Neuronal stem cell (in vitro differentiated cells): ENCODE data around the gene BRI3.

ENCODE experiments used
- DNase-seq: peaks from one replicate; pipeline ENCODE4 v3.0.0-alpha.2; 2013; ENCODE audit warnings: low spot score
- H2AFZ ChIP-seq: one replicate; pipeline ENCODE4 v1.6.1; 2013; ENCODE audit warnings: mild to moderate bottlenecking, low read length, inconsistent platforms
- H2AK5ac ChIP-seq: 2 replicates; pipeline ENCODE4 v1.6.1; 2013; ENCODE audit warnings: low read depth, mild to moderate bottlenecking, inconsistent platforms, low read length, moderate library complexity, mixed read lengths
- H2BK120ac ChIP-seq: 2 replicates; pipeline ENCODE4 v1.6.1; 2013; ENCODE audit warnings: low read depth, mild to moderate bottlenecking, inconsistent platforms, low read length, moderate library complexity, mixed read lengths
- H2BK12ac ChIP-seq: one replicate; pipeline ENCODE4 v1.6.1; 2013; ENCODE audit warnings: low read length, inconsistent platforms
- H2BK15ac ChIP-seq: 2 replicates; pipeline ENCODE4 v1.6.1; 2013; ENCODE audit warnings: mild to moderate bottlenecking, low read length, inconsistent platforms, mixed read lengths
- H2BK5ac ChIP-seq: one replicate; pipeline ENCODE4 v1.6.1; 2013; ENCODE audit warnings: inconsistent platforms, mild to moderate bottlenecking, low read length, moderate library complexity
- H3K14ac ChIP-seq: one replicate; pipeline ENCODE4 v1.6.1; 2013; ENCODE audit warnings: low read length, inconsistent platforms
- H3K18ac ChIP-seq: 2 replicates; pipeline ENCODE4 v1.6.1; 2013; ENCODE audit warnings: low read length, inconsistent platforms
- H3K23ac ChIP-seq: 2 replicates; pipeline ENCODE4 v1.6.1; 2013; ENCODE audit warnings: low read depth, mild to moderate bottlenecking, mixed read lengths, low read length, inconsistent platforms; ENCODE audit not compliant: poor library complexity
- H3K27ac ChIP-seq: replicated peaks from 3 replicates; pipeline ENCODE4 v1.5.1; 2013; ENCODE audit warnings: low read length, inconsistent platforms
- H3K27me3 ChIP-seq, 3 experiments: 2 replicates each; pipeline ENCODE4 v1.6.1; 2013; ENCODE audit warnings: low read length in 3 of 3, mild to moderate bottlenecking in 2 of 3, inconsistent platforms in 1 of 3, low read depth in 1 of 3, mixed read lengths in 1 of 3, moderate library complexity in 1 of 3; ENCODE audit not compliant: control insufficient read depth in 3 of 3, insufficient read depth in 3 of 3
- H3K36me3 ChIP-seq, 2 donors: replicated peaks in 1 of 2; 2 replicates each; pipeline ENCODE4 v1.6.1; 2013; ENCODE audit warnings: low read length in 2 of 2; ENCODE audit not compliant: control insufficient read depth in 2 of 2, insufficient read depth in 2 of 2
- H3K4ac ChIP-seq: 2 replicates; pipeline ENCODE4 v1.6.1; 2013; ENCODE audit warnings: inconsistent platforms, mild to moderate bottlenecking, low read length, moderate library complexity
- H3K4me1 ChIP-seq, 2 donors: 1 replicate in 1 of 2; 2 replicates in 1 of 2; pipeline ENCODE4 v1.6.1; 2013; ENCODE audit warnings: low read length in 2 of 2, low read depth in 1 of 2; ENCODE audit not compliant: control insufficient read depth in 2 of 2, insufficient read depth in 1 of 2
- H3K4me2 ChIP-seq: one replicate; pipeline ENCODE4 v1.6.1; 2013; ENCODE audit warnings: mild to moderate bottlenecking, low read length, inconsistent platforms; ENCODE audit not compliant: insufficient read depth, poor library complexity, severe bottlenecking
- H3K4me3 ChIP-seq, 2 donors: 2 replicates each; pipeline ENCODE4 v1.5.1; 2013; ENCODE audit warnings: low read length in 2 of 2, mild to moderate bottlenecking in 2 of 2, inconsistent platforms in 1 of 2, moderate library complexity in 1 of 2
- H3K79me1 ChIP-seq: one replicate; pipeline ENCODE4 v1.6.1; 2013; ENCODE audit warnings: low read depth, mild to moderate bottlenecking, inconsistent platforms, low read length, moderate library complexity
- H3K9ac ChIP-seq: one replicate; pipeline ENCODE4 v1.6.1; 2013; ENCODE audit warnings: mild to moderate bottlenecking, low read depth, low read length, inconsistent platforms; ENCODE audit not compliant: poor library complexity
- H3K9me3 ChIP-seq, 2 donors: replicated peaks in 1 of 2; 2 replicates each; pipeline versions ENCODE3 to v1.6.1; 2013; ENCODE audit warnings: low read length in 2 of 2, mild to moderate bottlenecking in 2 of 2, inconsistent platforms in 1 of 2, low read depth in 1 of 2, mixed read lengths in 1 of 2, moderate library complexity in 1 of 2; ENCODE audit not compliant: control insufficient read depth in 2 of 2, insufficient read depth in 1 of 2
- H4K8ac ChIP-seq: one replicate; pipeline ENCODE4 v1.6.1; 2013; ENCODE audit warnings: low read depth, mild to moderate bottlenecking, inconsistent platforms, low read length, moderate library complexity
- H4K91ac ChIP-seq: one replicate; pipeline ENCODE4 v1.6.1; 2013; ENCODE audit warnings: low read length, low read depth, mild to moderate bottlenecking, inconsistent platforms; ENCODE audit not compliant: poor library complexity
- WGBS, 2 donors: extraction: QIAGEN DNeasy Blood & Tissue Kit; methylation state at CpG; one replicate each; pipeline ENCODE4 v1.1.7; 2013; ENCODE audit warnings: missing lambda C conversion rate in 2 of 2, mixed read lengths in 1 of 2; ENCODE audit not compliant: insufficient read length in 2 of 2, insufficient replicate concordance in 1 of 2; ENCODE audit errors: extremely low coverage in 2 of 2; 5-methylcytosine and 5-hydroxymethylcytosine counted together

The BRI3 gene

DNA sequence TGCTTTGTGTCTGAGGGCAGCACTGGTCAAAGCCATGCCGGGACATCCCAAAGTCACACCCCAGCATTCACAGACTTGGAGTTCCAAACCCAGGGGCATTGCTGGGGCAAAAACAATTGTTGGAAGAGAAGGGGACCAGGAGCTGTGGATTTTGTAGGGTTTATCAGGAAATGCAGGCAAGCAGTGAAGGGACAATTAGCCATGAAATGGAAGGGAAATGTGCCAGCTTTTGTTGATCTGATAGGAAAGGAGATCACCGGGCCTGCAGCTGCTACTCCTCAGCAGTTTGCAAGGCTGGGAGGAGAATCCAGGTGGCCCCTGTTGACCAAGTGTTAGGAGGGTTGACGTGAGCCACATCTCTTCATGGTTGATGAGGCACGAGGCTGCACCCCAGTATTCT is 2.5 kb upstream of the BRI3 start:
- Histone ChIP-seq H3K9me3 (no peaks in the 10 kb centered on the region), H3K27me3 (no peaks in the 10 kb centered on the region), H3K4me3 (no peak overlapping the region), H2AK5ac (no peak overlapping the region), H3K27ac (no peak overlapping the region), H3K23ac (no peak overlapping the region), H3K18ac (peak overlapping the region; percentile 31), H2BK12ac (no peak overlapping the region), H2BK5ac (no peak overlapping the region), H3K36me3 (peaks cover 0 to 15% of the 10 kb centered on the region in 2 donors), H3K14ac (no peak overlapping the region), H4K8ac (no peak overlapping the region), H3K79me1 (peaks cover 10% of the 10 kb centered on the region), H2BK120ac (no peak overlapping the region), H4K91ac (no peak overlapping the region), H2BK15ac (no peak overlapping the region), H2AFZ (no peak overlapping the region), H3K4ac (no peak overlapping the region), H3K4me1 (peaks cover 16 to 17% of the 10 kb centered on the region in 2 donors), H3K9ac (peak overlapping the region; percentile 78), H3K4me2 (no peak overlapping the region)
- WGBS, 2 donors, result no CpG with 5 or more reads among the region's 4 CpGs
- DNase-seq, result no peak

DNA sequence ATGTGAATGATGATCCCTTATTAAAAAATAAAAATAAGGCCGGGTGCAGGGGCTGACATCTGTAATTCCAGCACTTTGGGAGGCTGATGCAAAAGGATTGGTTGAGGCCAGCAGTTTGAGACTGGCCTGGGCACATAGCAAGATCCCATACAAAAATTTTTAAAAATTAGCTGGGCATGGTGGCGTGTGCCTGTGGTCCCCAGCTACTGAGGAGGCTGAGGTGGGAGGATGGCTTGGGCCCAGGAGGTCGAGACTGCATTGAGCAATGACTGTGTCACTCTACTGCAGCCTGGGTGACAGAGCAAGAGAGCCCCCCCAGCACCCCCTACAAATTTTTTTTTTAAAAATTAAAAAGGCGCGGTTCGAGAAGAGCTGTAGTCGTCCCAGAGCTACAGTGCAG is 1.2 kb upstream of the BRI3 start:
- peaks cover 22 to 24% of the 10 kb centered on the region in 2 donors for H3K4me1 ChIP-seq
- H2BK5ac ChIP-seq, result no peak overlapping the region
- no peaks in the 10 kb centered on the region for H3K27me3 ChIP-seq
- no peak overlapping the region for H3K18ac ChIP-seq
- peaks cover 18% of the 10 kb centered on the region for H3K79me1 ChIP-seq
- WGBS, 2 donors, result no CpG with 5 or more reads among the region's 7 CpGs
- H4K8ac ChIP-seq, result no peak overlapping the region
- no peak overlapping the region for H3K23ac ChIP-seq
- H2BK15ac ChIP-seq, result no peak overlapping the region
- no peak overlapping the region for H3K4me2 ChIP-seq
- H3K36me3 ChIP-seq, result peaks cover 0 to 28% of the 10 kb centered on the region in 2 donors
- H3K27ac ChIP-seq, result no peak overlapping the region
- H3K4me3 ChIP-seq, result peak overlapping the region in 1 of 2 donors; percentile 52
- H3K14ac ChIP-seq, result no peak overlapping the region
- H2AK5ac ChIP-seq, result no peak overlapping the region
- H3K4ac ChIP-seq, result no peak overlapping the region
- no peak overlapping the region for H4K91ac ChIP-seq
- H2BK120ac ChIP-seq, result no peak overlapping the region
- DNase-seq, result no peak
- no peak overlapping the region for H3K9ac ChIP-seq
- no peaks in the 10 kb centered on the region for H3K9me3 ChIP-seq
- no peak overlapping the region for H2BK12ac ChIP-seq
- H2AFZ ChIP-seq, result peak overlapping the region; percentile 93

DNA sequence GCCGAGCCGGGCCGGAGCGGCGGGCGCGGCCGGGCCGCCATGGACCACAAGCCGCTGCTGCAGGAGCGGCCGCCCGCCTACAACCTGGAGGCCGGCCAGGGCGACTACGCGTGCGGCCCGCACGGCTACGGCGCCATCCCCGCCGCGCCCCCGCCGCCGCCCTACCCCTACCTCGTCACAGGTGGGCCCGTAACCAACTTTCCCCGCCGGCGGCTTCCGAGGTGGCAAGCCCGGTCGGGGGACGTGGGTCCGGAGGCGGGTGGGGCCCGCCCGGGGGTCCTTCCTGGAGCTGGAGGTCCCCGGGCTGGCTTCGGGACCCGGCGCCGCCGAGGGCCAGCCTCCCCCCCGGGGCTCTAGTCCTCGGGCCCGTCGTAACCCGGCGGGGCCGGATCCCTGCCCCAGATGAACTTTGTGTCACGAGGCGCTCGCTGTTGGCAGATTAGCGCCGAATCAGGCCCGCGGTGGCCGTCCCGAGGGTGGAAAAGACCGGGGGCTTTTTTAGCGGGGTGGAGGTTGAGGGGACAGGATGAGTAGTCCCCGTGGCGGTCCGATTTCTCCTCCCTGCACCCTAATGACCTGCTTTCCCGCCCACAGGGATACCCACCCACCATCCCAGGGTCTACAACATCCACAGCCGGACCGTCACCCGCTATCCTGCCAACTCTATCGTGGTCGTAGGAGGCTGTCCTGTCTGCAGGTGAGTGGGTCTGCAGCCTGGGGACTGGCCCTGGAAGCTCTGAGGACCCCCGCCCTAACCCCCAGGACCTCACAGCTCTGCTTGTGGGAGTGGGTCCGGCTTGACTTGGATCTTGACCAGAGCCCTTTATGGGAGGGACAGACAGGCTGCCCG is 496 bp downstream of the BRI3 start:
- H3K4me1 ChIP-seq, result peaks cover 26 to 32% of the 10 kb centered on the region in 2 donors
- H3K27ac ChIP-seq, result no peak overlapping the region
- peak overlapping the region; percentile 89 for H2BK15ac ChIP-seq
- peaks cover 0 to 37% of the 10 kb centered on the region in 2 donors for H3K36me3 ChIP-seq
- peak overlapping the region; percentile 79 for H2AFZ ChIP-seq
- H3K9me3 ChIP-seq, result no peaks in the 10 kb centered on the region
- peak overlapping the region; percentile 92 for H3K9ac ChIP-seq
- no peak overlapping the region for H3K4ac ChIP-seq
- H3K27me3 ChIP-seq, result no peaks in the 10 kb centered on the region
- no peak overlapping the region for H4K8ac ChIP-seq
- peak overlapping the region; percentile 69 for H2BK5ac ChIP-seq
- H3K23ac ChIP-seq, result no peak overlapping the region
- H3K79me1 ChIP-seq, result peaks cover 26% of the 10 kb centered on the region
- H2AK5ac ChIP-seq, result peak overlapping the region; percentile 84
- H2BK12ac ChIP-seq, result peak overlapping the region; percentile 69
- H3K4me2 ChIP-seq, result peak overlapping the region; percentile 92
- peak overlapping the region; percentile 92 for H3K18ac ChIP-seq
- whole genome bisulfite sequencing, 2 donors, result no CpG with 5 or more reads among the region's 77 CpGs
- H2BK120ac ChIP-seq, result peak overlapping the region; percentile 42
- DNase-seq, result no peak
- H3K14ac ChIP-seq, result no peak overlapping the region
- no peak overlapping the region for H4K91ac ChIP-seq
- H3K4me3 ChIP-seq, result peak overlapping the region; percentile 89

DNA sequence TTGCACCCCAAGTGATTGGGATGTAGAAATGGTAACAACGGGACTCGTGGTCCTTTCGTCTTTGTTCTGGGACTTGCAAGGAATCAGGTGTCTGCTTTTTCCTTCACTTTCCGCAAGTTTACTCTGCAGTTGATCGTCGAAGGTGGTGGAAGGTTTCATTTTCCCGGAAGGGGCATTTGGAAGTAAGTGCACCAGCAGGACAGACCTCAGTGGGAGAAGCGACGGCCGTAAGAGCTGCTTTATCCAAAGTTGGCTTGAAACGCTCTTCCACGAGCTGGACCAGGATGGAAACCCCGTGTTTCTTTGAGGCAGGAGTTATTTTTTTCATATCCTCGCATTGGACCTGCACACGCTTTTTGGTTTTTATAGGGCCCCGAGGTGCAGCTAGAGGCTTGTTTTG is 1.2 kb downstream of the BRI3 start:
- Histone ChIP-seq H3K18ac (no peak overlapping the region), H2BK120ac (no peak overlapping the region), H3K36me3 (peaks cover 0 to 38% of the 10 kb centered on the region in 2 donors), H2BK12ac (no peak overlapping the region), H3K79me1 (peaks cover 28% of the 10 kb centered on the region), H3K27me3 (no peaks in the 10 kb centered on the region), H3K9me3 (no peaks in the 10 kb centered on the region), H3K4me2 (peak overlapping the region; percentile 92), H2AK5ac (no peak overlapping the region), H3K4ac (no peak overlapping the region), H2BK5ac (no peak overlapping the region), H3K9ac (peak overlapping the region; percentile 92), H3K4me3 (peak overlapping the region; percentile 89), H3K23ac (no peak overlapping the region), H4K8ac (no peak overlapping the region), H2AFZ (no peak overlapping the region), H3K27ac (no peak overlapping the region), H4K91ac (no peak overlapping the region), H2BK15ac (no peak overlapping the region), H3K14ac (no peak overlapping the region), H3K4me1 (peaks cover 26 to 33% of the 10 kb centered on the region in 2 donors)
- no peak for DNase-seq
- WGBS, 2 donors, result no CpG with 5 or more reads among the region's 16 CpGs
